ENCODE data around the gene THBD.

The THBD gene

DNA sequence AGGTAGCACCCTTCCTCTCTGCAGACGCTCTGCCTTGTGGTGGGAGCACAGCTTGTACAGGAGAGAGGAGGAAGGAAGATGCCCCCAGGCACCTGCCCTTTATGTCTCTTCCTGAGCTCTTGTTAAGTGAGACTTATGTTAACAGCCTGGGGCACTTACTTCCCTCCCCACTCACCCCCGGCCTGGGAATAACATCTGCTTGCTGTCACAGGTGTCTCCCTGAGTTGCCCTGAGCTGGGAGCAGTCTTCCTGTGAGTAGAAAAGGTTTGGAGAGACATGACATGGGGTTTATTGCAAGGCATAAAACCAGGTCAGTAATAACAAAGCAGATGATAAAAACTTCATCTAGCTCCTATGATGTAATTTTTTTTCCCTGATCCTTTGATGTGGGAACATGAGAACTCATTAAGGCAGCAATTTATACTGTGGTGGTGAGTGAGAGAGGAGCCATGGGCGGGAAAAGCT, 12.4 kb downstream of the THBD start:
- Histone ChIP-seq H3K4me2 (ENCODE audit: low read depth, low read length) (no peak overlapping the region), H3K9ac (ENCODE audit: low read length) (no peak overlapping the region), H3K79me2 (ENCODE audit: low read length) (no peaks in the 10 kb centered on the region), H3K27me3 (replicated peaks; ENCODE audit: insufficient read depth, low read length) (no peaks in the 10 kb centered on the region), H4K20me1 (ENCODE audit: insufficient read depth, low read length) (no peaks in the 10 kb centered on the region), H2AFZ (ENCODE audit: low read length) (no peak overlapping the region), H3F3A (ENCODE audit: insufficient read depth, low read length) (no peaks in the 10 kb centered on the region), H3K9me2 (replicated peaks; ENCODE audit: insufficient read depth, low read length) (no peaks in the 10 kb centered on the region), H3K4me1 (ENCODE audit: low read length) (no peaks in the 10 kb centered on the region), H3K4me3 (ENCODE audit: low read length) (no peak overlapping the region), H3K9me3 (replicated peaks; ENCODE audit: insufficient read depth, low read length) (no peaks in the 10 kb centered on the region), H3K27ac (ENCODE audit: low read length) (no peak overlapping the region), H3K36me3 (replicated peaks; ENCODE audit: insufficient read depth, low read length) (no peaks in the 10 kb centered on the region)
- no peak for DNase-seq
- TF ChIP-seq, protein P1, sequence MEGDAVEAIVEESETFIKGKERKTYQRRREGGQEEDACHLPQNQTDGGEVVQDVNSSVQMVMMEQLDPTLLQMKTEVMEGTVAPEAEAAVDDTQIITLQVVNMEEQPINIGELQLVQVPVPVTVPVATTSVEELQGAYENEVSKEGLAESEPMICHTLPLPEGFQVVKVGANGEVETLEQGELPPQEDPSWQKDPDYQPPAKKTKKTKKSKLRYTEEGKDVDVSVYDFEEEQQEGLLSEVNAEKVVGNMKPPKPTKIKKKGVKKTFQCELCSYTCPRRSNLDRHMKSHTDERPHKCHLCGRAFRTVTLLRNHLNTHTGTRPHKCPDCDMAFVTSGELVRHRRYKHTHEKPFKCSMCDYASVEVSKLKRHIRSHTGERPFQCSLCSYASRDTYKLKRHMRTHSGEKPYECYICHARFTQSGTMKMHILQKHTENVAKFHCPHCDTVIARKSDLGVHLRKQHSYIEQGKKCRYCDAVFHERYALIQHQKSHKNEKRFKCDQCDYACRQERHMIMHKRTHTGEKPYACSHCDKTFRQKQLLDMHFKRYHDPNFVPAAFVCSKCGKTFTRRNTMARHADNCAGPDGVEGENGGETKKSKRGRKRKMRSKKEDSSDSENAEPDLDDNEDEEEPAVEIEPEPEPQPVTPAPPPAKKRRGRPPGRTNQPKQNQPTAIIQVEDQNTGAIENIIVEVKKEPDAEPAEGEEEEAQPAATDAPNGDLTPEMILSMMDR (IDR thresholded peaks at IDR 0.05; ENCODE audit: low read length): no peak
- TF ChIP-seq EZH2 (optimal IDR thresholded peaks at IDR 0.05; ENCODE audit: low read depth, low read length) (no peak), EZH2phosphoT487 (IDR thresholded peaks at IDR 0.05; ENCODE audit: low read length) (no peak)

DNA sequence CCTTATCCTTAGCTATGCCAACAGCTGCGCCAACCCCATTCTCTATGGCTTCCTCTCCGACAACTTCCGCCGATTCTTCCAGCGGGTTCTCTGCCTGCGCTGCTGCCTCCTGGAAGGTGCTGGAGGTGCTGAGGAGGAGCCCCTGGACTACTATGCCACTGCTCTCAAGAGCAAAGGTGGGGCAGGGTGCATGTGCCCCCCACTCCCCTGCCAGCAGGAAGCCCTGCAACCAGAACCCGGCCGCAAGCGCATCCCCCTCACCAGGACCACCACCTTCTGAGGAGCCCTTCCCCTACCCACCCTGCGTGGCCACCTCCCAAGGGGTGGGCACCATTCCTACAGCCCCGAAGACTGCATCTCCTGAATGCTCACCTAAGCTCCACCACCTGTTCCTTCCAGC, 13.1 kb downstream of the THBD start:
- no peaks in the 10 kb centered on the region for H3K27me3 ChIP-seq (replicated peaks; ENCODE audit: insufficient read depth, low read length)
- no peak for DNase-seq
- H3K27ac ChIP-seq (ENCODE audit: low read length): no peak overlapping the region
- no peak overlapping the region for H3K4me2 ChIP-seq (ENCODE audit: low read depth, low read length)
- H2AFZ ChIP-seq (ENCODE audit: low read length): no peak overlapping the region
- no peaks in the 10 kb centered on the region for H3K9me2 ChIP-seq (replicated peaks; ENCODE audit: insufficient read depth, low read length)
- H3K4me3 ChIP-seq (ENCODE audit: low read length): no peak overlapping the region
- H4K20me1 ChIP-seq (ENCODE audit: insufficient read depth, low read length): no peaks in the 10 kb centered on the region
- TF ChIP-seq, protein P1 (IDR thresholded peaks at IDR 0.05; ENCODE audit: low read length): no peak
- TF ChIP-seq EZH2phosphoT487 (IDR thresholded peaks at IDR 0.05; ENCODE audit: low read length) (no peak), EZH2 (optimal IDR thresholded peaks at IDR 0.05; ENCODE audit: low read depth, low read length) (no peak)
- H3F3A ChIP-seq (ENCODE audit: insufficient read depth, low read length): no peaks in the 10 kb centered on the region
- H3K9ac ChIP-seq (ENCODE audit: low read length): no peak overlapping the region
- H3K79me2 ChIP-seq (ENCODE audit: low read length): no peaks in the 10 kb centered on the region
- H3K9me3 ChIP-seq (replicated peaks; ENCODE audit: insufficient read depth, low read length): no peaks in the 10 kb centered on the region
- H3K36me3 ChIP-seq (replicated peaks; ENCODE audit: insufficient read depth, low read length): no peaks in the 10 kb centered on the region
- no peaks in the 10 kb centered on the region for H3K4me1 ChIP-seq (ENCODE audit: low read length)

DNA sequence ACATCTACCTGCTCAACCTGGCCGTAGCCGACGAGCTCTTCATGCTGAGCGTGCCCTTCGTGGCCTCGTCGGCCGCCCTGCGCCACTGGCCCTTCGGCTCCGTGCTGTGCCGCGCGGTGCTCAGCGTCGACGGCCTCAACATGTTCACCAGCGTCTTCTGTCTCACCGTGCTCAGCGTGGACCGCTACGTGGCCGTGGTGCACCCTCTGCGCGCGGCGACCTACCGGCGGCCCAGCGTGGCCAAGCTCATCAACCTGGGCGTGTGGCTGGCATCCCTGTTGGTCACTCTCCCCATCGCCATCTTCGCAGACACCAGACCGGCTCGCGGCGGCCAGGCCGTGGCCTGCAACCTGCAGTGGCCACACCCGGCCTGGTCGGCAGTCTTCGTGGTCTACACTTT, 13.7 kb downstream of the THBD start:
- Histone ChIP-seq H2AFZ (ENCODE audit: low read length) (no peak overlapping the region), H3K9ac (ENCODE audit: low read length) (no peak overlapping the region), H3K4me2 (ENCODE audit: low read depth, low read length) (no peak overlapping the region), H3K27ac (ENCODE audit: low read length) (no peak overlapping the region), H3K4me1 (ENCODE audit: low read length) (no peaks in the 10 kb centered on the region), H3K36me3 (replicated peaks; ENCODE audit: insufficient read depth, low read length) (no peaks in the 10 kb centered on the region), H3K27me3 (replicated peaks; ENCODE audit: insufficient read depth, low read length) (no peaks in the 10 kb centered on the region), H3K9me2 (replicated peaks; ENCODE audit: insufficient read depth, low read length) (no peaks in the 10 kb centered on the region), H3K4me3 (ENCODE audit: low read length) (no peak overlapping the region), H3K9me3 (replicated peaks; ENCODE audit: insufficient read depth, low read length) (no peaks in the 10 kb centered on the region), H4K20me1 (ENCODE audit: insufficient read depth, low read length) (no peaks in the 10 kb centered on the region), H3K79me2 (ENCODE audit: low read length) (no peaks in the 10 kb centered on the region), H3F3A (ENCODE audit: insufficient read depth, low read length) (no peaks in the 10 kb centered on the region)
- TF ChIP-seq, protein P1 (IDR thresholded peaks at IDR 0.05; ENCODE audit: low read length): no peak
- TF ChIP-seq EZH2 (optimal IDR thresholded peaks at IDR 0.05; ENCODE audit: low read depth, low read length): no peak
- no peak for TF ChIP-seq EZH2phosphoT487 (IDR thresholded peaks at IDR 0.05; ENCODE audit: low read length)
- DNase-seq: no peak
